ENCODE data around the gene PRRG2.
"Not testable (repeated sequence)": the region's sequence is repeated elsewhere in the genome, so short reads cannot be mapped to it uniquely, and the experiment has no call there.

PRRG2 gene

DNA sequence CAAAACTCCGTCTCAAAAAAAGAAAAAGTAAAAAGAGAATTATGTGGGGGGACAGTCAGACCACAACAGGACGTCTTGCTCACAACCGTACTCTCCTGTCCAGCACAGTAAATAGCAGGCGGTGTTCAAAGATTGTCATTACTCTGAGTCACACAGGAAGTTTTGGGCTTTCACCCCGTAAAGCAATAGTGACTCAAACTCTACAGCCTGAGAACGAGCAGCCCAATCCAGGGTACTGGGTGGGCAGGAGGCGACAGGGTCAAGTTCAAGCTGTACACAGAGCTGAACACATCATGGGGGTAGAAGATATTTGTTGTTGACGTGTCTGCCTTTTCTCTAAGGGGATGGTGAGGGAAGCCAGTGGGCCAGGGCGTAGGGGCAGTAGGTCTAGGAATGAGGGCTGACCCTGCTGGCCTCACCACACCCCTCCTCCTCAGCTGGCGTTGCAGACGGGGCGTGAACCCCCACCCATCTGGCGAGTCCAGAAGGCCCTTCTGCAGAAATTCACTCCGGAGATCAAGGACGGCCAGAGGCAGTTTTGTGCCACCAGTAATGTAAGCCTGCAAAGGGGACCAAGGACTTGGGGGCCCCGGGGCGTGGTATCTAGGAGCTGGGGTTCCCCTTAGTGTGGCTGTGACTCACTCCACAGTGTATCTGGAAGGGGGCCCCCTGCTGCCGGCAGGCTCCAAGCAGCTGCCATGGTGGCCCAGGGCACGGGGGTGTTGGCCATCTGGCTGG, 33.1 kb downstream of the PRRG2 start:
- no peak for DNase-seq

- DNase-seq: no peak
These were observed 34.7 kb downstream of the PRRG2 start for GRCh38 chr19:49615861-49616260.

DNA sequence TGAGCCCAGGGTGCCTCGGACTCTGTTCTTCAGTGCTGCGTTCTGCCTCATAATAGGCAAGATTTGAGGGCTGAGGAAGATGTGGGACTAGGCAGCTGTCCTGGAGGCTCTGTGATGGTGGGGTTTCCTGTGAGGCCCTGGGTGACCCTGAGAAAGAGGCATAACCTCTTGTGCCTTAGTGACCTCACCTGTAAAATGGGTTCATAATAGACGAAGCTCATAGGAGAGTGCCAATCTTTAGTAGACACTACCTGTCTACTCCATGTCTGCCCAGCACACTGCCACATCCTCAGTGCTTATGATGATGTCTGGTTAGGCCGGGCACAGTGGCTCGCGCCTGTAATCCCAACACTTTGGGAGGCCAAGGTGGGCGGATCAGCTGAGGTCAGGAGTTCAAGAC, 35.4 kb downstream of the PRRG2 start:
- no peak for DNase-seq

GRCh38 chr19:49616945-49617344, 35.8 kb downstream of the PRRG2 start:
- no peak for DNase-seq

DNA sequence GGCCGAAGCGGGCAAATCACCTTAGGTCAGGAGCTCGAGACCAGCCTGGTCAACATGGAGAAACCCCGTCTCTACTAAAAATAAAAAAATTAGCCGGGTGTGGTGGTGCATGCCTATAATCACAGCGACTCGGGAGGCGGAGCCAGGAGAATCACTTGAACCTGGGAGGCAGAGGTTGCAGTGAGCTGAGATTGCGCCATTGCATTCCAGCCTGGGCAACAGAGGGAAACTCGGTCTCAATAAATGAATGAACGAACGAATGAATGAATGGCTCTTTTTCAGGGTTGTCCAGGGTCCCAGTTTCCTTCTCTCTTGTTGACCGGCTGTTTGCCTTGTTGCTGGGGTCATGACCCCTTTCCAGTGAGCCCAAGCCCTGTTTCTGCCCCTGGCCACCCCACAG, 36.7 kb downstream of the PRRG2 start:
- DNase-seq: not testable (repeated sequence)

DNA sequence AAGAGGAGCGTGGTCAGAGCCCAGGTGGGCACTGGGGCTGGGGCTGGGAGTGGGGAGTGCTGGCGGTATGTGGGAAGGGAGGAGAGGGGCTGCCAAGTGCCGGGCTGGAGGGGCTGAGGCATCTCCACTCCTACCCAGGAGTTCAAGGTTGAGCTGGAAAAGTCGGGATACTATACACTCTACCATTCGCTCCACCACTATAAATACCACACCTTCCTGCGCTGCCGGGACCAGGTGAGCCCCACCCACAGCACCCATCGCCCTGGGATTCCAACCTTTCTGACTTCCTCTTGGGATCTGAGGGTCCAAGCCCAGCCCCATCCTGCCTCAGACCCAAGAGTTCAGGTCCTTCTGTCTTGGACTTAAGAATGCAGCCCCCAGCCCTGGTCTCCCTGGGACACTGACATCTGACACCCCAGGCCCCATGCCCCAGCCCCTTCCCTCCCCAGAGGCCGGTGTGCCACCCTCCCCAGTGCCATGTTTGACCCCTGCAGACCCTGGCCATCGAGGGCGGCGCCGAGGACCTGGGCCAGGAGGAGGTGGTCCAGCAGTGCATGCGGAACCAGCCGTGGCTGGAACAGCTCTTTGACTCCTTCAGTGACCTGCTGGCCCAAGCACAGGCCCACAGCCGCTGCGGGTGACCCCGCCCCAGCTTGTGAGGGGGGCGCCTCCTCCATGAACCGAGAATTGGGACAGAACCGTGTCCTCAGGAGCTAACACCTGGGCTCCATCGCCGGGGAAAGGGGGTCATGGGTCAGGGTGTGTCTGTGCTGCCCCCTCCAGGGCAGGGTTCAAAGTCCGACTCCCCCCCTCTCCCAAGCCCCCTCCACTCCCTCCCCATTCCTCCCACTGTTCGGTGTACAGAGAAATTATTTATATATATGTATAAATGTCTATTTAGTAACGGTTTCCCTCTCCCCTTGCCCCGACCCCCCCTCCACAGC, 44.1 kb downstream of the PRRG2 start:
- no peak for DNase-seq

- DNase-seq: no peak
These were observed 45.1 kb downstream of the PRRG2 start for GRCh38 chr19:49626226-49626625.

GRCh38 chr19:49629659-49630058, 48.5 kb downstream of the PRRG2 start:
- DNase-seq: no peak

DNA sequence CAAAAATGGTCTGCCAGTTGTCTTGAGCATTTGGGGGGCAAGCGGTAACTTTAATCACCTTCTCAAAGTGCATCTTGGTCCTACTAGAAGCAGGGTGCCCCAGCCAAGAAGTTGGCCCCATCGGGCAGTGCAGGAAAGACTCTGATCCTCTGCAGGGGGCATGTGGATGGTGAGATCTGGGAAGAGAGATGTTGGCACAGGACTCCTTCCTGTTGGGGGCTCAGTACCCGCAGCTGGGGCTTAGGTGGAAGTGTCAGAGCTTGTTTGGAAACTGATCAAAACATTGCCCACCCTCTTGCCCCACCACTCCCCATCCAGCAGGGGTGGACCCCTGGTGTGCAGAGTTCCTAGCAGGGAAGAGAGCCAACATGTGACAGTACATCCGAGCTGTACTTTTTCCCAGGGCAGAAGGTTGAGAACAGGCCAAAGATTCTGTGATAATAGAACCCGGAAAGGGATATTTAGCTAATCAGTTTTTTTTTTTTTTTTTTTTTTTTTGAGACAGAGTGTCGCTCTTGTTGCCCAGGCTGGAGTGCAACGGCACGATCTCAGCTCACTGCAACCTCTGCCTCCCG, 50.0 kb downstream of the PRRG2 start:
- no peak for DNase-seq

DNA sequence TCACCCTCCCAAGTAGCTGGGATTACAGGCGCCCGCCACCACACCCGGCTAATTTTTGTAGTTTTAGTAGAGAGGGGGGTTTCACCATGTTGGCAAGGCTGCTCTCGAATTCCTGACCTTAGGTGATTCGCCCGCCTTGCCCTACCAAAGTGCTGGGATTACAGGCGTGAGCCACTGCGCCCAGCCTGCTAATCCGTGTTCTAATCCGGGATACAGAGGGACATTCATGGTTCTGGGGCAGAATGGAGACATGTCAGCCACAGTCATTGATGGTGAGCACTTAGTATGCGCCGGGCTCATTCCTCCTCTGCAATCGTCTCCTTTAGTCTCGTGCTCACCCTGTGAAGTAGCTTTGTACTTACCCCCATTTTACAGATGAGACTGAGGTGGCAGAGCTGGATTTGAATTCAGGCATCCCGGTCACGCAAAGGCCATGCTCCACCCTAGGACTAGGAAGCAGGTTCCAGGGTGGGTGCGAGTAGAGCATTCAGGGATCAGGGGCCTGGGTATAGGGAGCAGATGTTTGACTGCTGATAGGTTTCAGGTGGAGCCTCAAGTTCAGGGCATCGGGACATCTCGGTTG, 50.6 kb downstream of the PRRG2 start:
- DNase-seq: no peak

GRCh38 chr19:49632576-49632975, 51.5 kb downstream of the PRRG2 start:
- DNase-seq: no peak

- not testable (repeated sequence) for DNase-seq
These were observed 52.2 kb downstream of the PRRG2 start for GRCh38 chr19:49633273-49633672.

DNA sequence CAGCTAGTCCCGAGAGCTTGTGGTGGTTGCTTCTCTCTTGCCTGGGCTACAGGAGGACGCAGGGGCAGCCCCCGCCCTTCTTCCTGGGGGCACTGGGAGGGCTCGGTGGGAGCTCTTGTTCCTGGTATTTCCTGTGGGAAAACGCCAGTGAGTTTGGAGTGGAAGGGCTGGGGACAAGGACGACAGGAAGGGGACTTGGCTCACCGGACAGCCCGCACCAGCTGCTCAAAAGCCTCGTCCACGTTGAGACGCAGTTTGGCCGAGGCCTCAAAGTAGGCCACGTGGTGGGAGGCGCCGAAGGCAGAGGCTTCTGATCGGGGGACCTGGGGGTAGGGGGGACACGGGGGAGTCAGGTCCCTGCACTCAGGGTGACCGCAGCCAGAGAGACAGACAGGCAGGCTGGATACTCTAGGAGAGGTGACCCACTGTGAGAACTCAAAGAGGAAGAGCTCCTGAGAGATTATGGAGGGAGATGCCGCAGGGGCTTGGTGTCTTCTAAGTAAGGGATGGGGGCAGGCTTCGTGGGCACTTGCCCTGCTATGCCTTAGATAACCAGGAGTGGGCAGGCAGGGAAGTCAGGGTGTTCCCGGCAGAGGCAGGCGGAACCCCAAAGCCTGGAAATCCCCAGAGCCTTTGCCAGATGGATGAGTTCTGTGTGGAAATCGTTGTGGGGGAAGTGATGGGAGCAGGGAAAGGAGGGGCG, 54.6 kb downstream of the PRRG2 start:
- no peak for DNase-seq

DNA sequence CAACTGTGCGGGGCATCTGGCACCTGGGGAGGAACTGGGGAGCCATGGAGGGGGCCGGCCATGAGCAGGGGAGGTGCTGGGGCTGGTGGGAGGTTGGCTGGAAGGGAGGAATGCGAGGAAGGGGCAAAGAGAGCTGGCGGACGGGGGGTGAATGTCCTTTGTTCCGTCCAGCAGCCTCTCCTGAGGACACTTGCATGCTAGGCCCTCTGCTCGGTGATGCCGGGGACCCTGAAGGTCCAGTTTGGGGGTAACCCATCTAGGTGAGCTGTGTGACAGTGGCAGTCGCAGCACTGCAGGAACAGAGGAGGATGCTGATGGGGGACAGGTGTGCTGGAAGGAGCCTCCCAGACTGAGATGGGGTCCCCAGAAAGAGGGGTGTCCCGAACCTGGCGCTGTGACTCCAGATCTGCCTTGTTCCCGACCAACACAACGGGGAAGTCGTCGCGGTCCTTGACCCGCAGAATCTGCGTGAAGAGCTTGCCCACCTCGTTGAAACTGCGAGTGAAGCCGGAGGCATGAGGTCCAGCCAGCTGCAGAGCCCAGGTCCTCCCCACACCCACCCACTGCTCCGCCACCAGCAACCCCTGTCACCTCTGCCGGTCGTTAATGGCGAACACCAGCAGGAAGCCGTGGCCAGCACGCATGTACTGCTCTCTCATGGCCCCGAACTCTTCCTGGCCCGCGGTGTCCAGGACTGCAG, 55.3 kb downstream of the PRRG2 start:
- no peak for DNase-seq

GRCh38 chr19:49637821-49638738, 57.0 kb downstream of the PRRG2 start:
- DNase-seq: no peak

GRCh38 chr19:49639401-49640112, 58.4 kb downstream of the PRRG2 start:
- no peak for DNase-seq

- peak; percentile 99 for DNase-seq
These were observed 59.2 kb downstream of the PRRG2 start, which contains the start of gene RRAS for GRCh38 chr19:49640113-49640898. TSS of gene RRAS (minus strand) at chr19:49640143. CDS start at chr19:49640098, 45 bp downstream.

Data from activated T-cell treated with anti-CD3 and anti-CD28 coated beads for 4 hours (primary cell).